Measurements from ENCODE around the gene HEXB.
"Not testable (repeated sequence)": the region's sequence is repeated elsewhere in the genome, so short reads cannot be mapped to it uniquely, and the experiment has no call there.

Gene HEXB

DNA sequence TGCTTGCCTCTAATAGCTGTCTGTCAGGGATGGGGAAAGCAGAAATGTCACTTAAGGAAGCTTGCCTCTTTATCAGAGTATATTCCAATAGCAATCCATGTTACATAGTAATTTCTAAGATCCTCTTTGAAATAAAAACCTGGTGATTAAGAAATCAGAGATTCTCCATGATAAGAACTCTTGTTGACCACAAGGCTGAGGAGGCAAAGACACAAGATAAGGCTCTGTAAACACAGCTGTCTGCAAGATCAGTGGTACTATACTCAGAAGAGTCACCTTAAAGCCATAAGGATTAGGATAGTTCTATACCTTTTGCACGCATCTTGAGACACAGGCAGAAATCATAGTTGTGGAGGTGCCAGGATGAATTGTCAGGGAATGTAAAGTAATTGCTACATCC is 40.3 kb downstream of the HEXB start:
- ATAC-seq = no peak

DNA sequence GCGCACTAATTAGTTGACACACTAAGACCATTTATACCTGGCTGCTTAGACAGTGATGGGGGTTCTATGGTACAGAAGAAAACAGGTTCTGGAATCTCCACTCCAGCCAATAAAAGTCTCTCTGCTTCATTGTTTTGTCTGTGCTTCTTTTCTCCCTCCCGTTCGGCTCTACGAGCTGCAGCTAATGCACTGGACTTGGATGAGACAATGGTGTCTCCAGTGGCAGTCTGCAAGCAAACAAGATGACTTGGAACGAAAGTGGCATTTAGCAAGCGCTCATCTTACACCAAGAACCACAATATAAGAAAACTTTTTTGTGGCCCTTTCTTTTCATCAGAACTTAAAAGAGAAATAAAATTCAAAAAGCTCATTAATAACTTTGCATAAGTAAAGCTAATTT is 51.7 kb downstream of the HEXB start:
- no peak for ATAC-seq
- TF ChIP-seq, protein P1, sequence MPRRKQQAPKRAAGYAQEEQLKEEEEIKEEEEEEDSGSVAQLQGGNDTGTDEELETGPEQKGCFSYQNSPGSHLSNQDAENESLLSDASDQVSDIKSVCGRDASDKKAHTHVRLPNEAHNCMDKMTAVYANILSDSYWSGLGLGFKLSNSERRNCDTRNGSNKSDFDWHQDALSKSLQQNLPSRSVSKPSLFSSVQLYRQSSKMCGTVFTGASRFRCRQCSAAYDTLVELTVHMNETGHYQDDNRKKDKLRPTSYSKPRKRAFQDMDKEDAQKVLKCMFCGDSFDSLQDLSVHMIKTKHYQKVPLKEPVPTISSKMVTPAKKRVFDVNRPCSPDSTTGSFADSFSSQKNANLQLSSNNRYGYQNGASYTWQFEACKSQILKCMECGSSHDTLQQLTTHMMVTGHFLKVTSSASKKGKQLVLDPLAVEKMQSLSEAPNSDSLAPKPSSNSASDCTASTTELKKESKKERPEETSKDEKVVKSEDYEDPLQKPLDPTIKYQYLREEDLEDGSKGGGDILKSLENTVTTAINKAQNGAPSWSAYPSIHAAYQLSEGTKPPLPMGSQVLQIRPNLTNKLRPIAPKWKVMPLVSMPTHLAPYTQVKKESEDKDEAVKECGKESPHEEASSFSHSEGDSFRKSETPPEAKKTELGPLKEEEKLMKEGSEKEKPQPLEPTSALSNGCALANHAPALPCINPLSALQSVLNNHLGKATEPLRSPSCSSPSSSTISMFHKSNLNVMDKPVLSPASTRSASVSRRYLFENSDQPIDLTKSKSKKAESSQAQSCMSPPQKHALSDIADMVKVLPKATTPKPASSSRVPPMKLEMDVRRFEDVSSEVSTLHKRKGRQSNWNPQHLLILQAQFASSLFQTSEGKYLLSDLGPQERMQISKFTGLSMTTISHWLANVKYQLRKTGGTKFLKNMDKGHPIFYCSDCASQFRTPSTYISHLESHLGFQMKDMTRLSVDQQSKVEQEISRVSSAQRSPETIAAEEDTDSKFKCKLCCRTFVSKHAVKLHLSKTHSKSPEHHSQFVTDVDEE (CRISPR knock-in tag; IDR thresholded peaks at IDR 0.05) = no peak
- TF ChIP-seq ZFP30 (CRISPR knock-in tag; IDR thresholded peaks at IDR 0.05) (no peak), ISL1 (CRISPR knock-in tag; IDR thresholded peaks at IDR 0.05) (no peak), PPARA (CRISPR knock-in tag; IDR thresholded peaks at IDR 0.05; ENCODE audit: borderline replicate concordance) (no peak), BACH2 (CRISPR knock-in tag; IDR thresholded peaks at IDR 0.05; ENCODE audit: borderline replicate concordance) (no peak), POU6F1 (CRISPR knock-in tag; IDR thresholded peaks at IDR 0.05; ENCODE audit: borderline replicate concordance, low read depth) (no peak), ZFP3 (CRISPR knock-in tag; IDR thresholded peaks at IDR 0.05) (no peak), ZNF8 (CRISPR knock-in tag; IDR thresholded peaks at IDR 0.05) (no peak), ESRRG (CRISPR knock-in tag; IDR thresholded peaks at IDR 0.05) (no peak)

More for the DNA sequence above, 40.3 kb downstream of the HEXB start:
- TF ChIP-seq SNAI2 (CRISPR knock-in tag; IDR thresholded peaks at IDR 0.05) (no peak), TOX (CRISPR knock-in tag; IDR thresholded peaks at IDR 0.05; ENCODE audit: borderline replicate concordance) (no peak), ZFP3 (CRISPR knock-in tag; IDR thresholded peaks at IDR 0.05) (no peak), ZFP30 (CRISPR knock-in tag; IDR thresholded peaks at IDR 0.05) (no peak), ESRRG (CRISPR knock-in tag; IDR thresholded peaks at IDR 0.05) (no peak), CSDC2 (CRISPR knock-in tag; IDR thresholded peaks at IDR 0.05) (no peak), GLIS3 (CRISPR knock-in tag; IDR thresholded peaks at IDR 0.05) (no peak), ARNTL (CRISPR knock-in tag; IDR thresholded peaks at IDR 0.05; ENCODE audit: borderline replicate concordance, low read depth) (no peak), RARB (CRISPR knock-in tag; IDR thresholded peaks at IDR 0.05) (no peak), TCF4 (CRISPR knock-in tag; IDR thresholded peaks at IDR 0.05; ENCODE audit: borderline replicate concordance) (no peak)
- TF ChIP-seq, protein P1 (CRISPR knock-in tag; IDR thresholded peaks at IDR 0.05) = no peak
- TF ChIP-seq, protein P2, sequence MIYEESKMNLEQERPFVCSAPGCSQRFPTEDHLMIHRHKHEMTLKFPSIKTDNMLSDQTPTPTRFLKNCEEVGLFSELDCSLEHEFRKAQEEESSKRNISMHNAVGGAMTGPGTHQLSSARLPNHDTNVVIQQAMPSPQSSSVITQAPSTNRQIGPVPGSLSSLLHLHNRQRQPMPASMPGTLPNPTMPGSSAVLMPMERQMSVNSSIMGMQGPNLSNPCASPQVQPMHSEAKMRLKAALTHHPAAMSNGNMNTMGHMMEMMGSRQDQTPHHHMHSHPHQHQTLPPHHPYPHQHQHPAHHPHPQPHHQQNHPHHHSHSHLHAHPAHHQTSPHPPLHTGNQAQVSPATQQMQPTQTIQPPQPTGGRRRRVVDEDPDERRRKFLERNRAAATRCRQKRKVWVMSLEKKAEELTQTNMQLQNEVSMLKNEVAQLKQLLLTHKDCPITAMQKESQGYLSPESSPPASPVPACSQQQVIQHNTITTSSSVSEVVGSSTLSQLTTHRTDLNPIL (CRISPR knock-in tag; IDR thresholded peaks at IDR 0.05; ENCODE audit: low read depth) = no peak

DNA sequence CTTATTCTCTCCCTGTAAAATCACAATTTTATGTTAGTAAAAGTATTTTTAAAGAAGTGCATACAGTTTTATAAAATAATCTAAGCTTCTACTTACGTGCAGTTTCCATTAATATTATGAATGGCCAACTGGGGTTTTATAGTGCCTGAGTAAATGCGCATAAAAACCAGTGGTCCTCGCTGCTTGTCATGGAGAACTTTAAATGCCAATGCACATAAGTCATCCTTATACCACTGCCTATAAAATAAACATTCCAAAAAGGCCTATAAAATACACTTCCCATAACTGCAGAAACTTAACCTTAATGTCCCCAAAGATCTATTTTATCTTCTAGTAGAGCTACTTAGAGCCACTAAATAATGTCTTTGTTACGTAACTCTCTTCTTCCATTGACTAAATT is 53.4 kb downstream of the HEXB start:
- no peak for TF ChIP-seq GLIS3 (CRISPR knock-in tag; IDR thresholded peaks at IDR 0.05)
- TF ChIP-seq PPARA (CRISPR knock-in tag; IDR thresholded peaks at IDR 0.05; ENCODE audit: borderline replicate concordance) = no peak
- no peak for ATAC-seq

DNA sequence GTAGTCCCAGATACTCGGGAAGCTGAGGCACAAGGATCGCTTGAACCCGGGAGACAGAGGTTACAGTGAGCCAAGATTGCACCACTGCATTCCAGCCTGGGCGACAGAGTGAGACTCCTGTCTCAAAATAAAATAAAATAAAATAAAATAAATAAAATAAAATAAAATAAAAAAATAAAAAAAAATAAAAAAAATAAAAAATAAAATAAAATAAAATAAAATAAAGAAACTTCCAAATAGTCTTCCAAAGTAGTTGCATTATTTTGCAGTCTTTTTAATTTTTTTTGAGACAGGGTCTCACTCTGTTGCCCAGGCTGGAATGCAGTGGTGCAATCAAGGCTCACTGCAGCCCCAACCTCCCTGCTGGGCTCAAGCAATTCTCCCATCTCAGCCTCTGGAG is 63.7 kb downstream of the HEXB start:
- not testable (repeated sequence) for ATAC-seq

DNA sequence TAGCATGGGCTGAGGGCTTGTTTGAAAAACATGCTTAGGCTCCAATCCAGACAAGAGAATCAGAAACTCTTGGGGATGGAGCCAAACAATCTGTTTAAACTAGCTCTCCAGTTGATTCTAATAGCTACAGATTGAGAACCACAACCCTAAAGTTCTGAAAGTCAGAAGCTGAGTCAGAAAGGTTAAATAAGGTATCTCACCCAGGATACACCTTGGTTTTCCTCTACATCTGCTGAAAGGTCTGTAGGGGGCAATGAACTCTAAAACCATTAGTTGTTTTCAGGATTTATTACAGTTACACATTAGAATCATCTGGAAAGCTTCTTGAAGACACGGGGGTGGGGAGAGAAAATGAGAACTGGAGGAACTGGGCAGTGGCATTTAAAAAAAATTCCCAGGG is 76.2 kb downstream of the HEXB start:
- ATAC-seq = no peak; the same call in 2 of the 3 replicates
- TF ChIP-seq ISL1 (CRISPR knock-in tag; IDR thresholded peaks at IDR 0.05) (no peak), ESRRG (CRISPR knock-in tag; IDR thresholded peaks at IDR 0.05) (no peak)
- TF ChIP-seq, protein P1 (CRISPR knock-in tag; IDR thresholded peaks at IDR 0.05) = no peak
